ENCODE measurements around the gene MEIOB. TPM values are rescaled to one million over a fixed set of nuclear protein-coding genes. Genes with fewer than 3 reads are reported as not detected.
"Not testable (repeated sequence)": the region's sequence is repeated elsewhere in the genome, so short reads cannot be mapped to it uniquely, and the experiment has no call there.

The MEIOB gene
- total RNA-seq, 6 experiments from 2014 or later: not detected

DNA sequence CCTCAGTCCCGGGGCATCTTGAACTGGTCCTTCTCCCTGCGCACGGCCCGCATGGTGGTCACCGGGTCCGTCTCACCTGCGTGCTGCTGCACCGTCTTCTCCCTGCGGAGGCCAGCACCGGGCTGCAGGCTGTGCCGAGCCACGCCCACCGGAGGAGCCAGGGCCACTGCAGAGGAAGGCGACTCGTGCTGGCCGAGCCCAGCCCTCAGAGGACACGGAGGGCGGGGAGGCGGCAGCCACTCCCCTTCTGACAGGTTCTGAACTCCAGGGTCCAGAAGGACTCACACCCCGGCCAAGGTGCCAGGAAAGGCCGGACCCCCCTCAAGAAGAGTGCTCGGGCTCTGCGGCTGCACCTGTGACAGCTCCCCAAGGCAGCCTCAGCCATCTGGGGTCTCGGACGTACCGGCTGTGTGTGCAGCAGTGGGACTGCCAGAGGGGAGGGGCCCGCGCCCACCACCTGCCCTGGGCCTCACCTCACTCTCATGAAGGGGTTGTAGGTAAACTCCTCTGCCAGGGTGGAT is 62.6 kb downstream of the MEIOB start:
- peaks cover 5% of the 10 kb centered on the region; the same call in 1 of the 2 replicates for H3K4me1 Mint-ChIP-seq (ENCODE audit: low read depth)
- no peak for DNase-seq
- peaks cover 13% of the 10 kb centered on the region; the same call in 1 of the 2 replicates for H3K36me3 Mint-ChIP-seq (ENCODE audit: low read depth)
- H3K9me3 Mint-ChIP-seq: no peaks in the 10 kb centered on the region
- no peak overlapping the region for H3K27ac Mint-ChIP-seq
- H3K27me3 Mint-ChIP-seq (ENCODE audit: insufficient read depth): no peaks in the 10 kb centered on the region
- no peak overlapping the region for H3K4me3 Mint-ChIP-seq
- TF ChIP-seq, protein P1, sequence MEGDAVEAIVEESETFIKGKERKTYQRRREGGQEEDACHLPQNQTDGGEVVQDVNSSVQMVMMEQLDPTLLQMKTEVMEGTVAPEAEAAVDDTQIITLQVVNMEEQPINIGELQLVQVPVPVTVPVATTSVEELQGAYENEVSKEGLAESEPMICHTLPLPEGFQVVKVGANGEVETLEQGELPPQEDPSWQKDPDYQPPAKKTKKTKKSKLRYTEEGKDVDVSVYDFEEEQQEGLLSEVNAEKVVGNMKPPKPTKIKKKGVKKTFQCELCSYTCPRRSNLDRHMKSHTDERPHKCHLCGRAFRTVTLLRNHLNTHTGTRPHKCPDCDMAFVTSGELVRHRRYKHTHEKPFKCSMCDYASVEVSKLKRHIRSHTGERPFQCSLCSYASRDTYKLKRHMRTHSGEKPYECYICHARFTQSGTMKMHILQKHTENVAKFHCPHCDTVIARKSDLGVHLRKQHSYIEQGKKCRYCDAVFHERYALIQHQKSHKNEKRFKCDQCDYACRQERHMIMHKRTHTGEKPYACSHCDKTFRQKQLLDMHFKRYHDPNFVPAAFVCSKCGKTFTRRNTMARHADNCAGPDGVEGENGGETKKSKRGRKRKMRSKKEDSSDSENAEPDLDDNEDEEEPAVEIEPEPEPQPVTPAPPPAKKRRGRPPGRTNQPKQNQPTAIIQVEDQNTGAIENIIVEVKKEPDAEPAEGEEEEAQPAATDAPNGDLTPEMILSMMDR (IDR thresholded peaks at IDR 0.05): no peak

DNA sequence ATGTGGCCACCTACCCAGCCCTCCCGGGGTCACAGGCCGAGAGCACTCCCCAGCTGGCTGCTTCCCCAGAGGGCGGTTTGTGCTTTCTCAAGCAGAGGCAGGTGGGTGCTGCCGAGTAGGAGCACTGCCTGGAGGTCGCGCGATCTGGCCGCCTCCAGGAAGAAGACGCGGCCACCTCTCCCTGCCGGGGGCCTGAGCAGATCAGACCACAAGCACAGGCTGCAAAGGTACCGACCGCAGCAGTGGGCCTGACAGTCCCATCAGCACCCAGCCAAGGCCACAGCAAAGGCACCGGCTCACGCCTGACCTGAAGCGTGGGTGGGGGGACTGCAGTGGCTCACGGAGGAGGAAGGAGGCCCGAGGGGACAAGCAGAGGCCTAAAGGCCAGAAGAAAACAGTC is 63.3 kb downstream of the MEIOB start:
- Mint-ChIP-seq H3K27ac (no peak overlapping the region), H3K36me3 (ENCODE audit: low read depth) (peaks cover 10% of the 10 kb centered on the region; the same call in 1 of the 2 replicates), H3K4me3 (no peak overlapping the region), H3K9me3 (no peaks in the 10 kb centered on the region), H3K27me3 (ENCODE audit: insufficient read depth) (no peaks in the 10 kb centered on the region), H3K4me1 (ENCODE audit: low read depth) (peaks cover 5% of the 10 kb centered on the region; the same call in 1 of the 2 replicates)
- DNase-seq: no peak
- TF ChIP-seq, protein P1 (IDR thresholded peaks at IDR 0.05): no peak

DNA sequence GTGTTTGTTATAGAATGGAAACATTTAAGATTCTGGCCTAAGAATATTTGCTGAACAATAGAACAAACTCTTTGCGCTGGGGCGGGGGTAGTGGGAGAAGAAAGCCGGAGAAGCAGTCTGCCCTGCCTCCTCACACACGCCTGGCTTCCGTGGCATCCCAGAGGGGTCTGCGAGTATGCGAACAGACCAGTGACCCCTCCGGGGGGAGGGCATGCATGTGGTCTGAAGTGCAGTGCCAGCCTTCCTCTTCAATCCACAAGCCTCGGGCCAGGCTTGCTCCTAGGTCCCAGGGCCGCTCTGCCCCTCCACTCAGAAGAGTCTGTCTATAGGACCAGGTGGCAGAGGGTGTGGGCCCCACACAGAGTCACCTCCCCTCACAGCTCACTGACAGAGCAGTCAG is 64.3 kb downstream of the MEIOB start:
- DNase-seq: no peak
- no peak overlapping the region for H3K27ac Mint-ChIP-seq
- TF ChIP-seq, protein P1 (IDR thresholded peaks at IDR 0.05): no peak
- no peaks in the 10 kb centered on the region for H3K27me3 Mint-ChIP-seq (ENCODE audit: insufficient read depth)
- no peak overlapping the region for H3K4me3 Mint-ChIP-seq
- no peaks in the 10 kb centered on the region for H3K9me3 Mint-ChIP-seq
- H3K4me1 Mint-ChIP-seq (ENCODE audit: low read depth): no peaks in the 10 kb centered on the region
- H3K36me3 Mint-ChIP-seq (ENCODE audit: low read depth): 0 out of 2 replicates have a peak, but pooled peaks cover 5% of the 10 kb centered on the region

DNA sequence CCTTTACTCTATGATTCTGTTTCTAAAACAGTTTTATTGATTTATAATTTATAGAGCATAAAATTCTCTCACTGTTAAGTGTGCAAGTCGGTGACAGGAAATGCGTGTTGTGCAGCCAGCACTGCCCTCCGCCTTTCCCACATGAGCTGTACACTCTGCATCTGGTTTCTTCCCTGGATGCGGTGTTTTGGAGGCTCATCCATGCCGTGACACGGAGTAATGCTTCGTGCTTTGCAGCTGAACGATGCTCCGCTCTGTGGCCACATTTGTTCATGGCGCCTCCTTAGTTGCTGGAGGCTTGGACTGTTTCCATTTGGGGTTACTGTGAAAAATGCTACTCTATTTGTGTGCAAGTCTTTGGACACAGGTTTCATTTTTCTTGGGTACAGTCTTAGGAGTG is 71.3 kb downstream of the MEIOB start:
- Mint-ChIP-seq H3K4me1 (ENCODE audit: low read depth) (no peaks in the 10 kb centered on the region), H3K27ac (no peak overlapping the region), H3K36me3 (ENCODE audit: low read depth) (peaks cover 28% of the 10 kb centered on the region), H3K4me3 (no peak overlapping the region), H3K27me3 (ENCODE audit: insufficient read depth) (peaks cover 1% of the 10 kb centered on the region; the same call in 1 of the 2 replicates), H3K9me3 (peaks cover 39% of the 10 kb centered on the region)
- no peak for DNase-seq
- TF ChIP-seq, protein P1 (IDR thresholded peaks at IDR 0.05): no peak

DNA sequence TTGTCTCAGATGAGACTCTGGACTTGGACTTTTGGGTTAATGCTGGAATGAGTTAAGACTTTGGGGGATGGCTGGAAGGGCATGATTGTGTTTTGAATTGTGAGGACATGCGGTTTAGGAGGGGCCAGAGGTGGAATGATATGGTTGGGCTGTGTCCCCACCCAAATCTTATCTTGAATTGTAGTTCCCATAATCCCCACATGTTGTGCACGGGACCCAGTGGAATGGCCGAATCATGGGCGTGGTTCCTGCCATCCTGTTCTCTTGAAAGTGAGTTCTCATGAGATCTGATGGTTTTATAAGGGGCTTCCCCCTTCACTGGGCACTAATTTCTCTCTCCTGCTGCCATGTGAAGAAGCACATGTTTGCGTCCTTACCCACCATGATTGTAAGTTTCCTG is 72.7 kb downstream of the MEIOB start:
- not testable (repeated sequence) for H3K27ac Mint-ChIP-seq; H3K4me1 Mint-ChIP-seq (ENCODE audit: low read depth); H3K27me3 Mint-ChIP-seq (ENCODE audit: insufficient read depth); DNase-seq; H3K4me3 Mint-ChIP-seq
- peaks cover 39% of the 10 kb centered on the region for H3K9me3 Mint-ChIP-seq
- H3K36me3 Mint-ChIP-seq (ENCODE audit: low read depth): peaks cover 28% of the 10 kb centered on the region

DNA sequence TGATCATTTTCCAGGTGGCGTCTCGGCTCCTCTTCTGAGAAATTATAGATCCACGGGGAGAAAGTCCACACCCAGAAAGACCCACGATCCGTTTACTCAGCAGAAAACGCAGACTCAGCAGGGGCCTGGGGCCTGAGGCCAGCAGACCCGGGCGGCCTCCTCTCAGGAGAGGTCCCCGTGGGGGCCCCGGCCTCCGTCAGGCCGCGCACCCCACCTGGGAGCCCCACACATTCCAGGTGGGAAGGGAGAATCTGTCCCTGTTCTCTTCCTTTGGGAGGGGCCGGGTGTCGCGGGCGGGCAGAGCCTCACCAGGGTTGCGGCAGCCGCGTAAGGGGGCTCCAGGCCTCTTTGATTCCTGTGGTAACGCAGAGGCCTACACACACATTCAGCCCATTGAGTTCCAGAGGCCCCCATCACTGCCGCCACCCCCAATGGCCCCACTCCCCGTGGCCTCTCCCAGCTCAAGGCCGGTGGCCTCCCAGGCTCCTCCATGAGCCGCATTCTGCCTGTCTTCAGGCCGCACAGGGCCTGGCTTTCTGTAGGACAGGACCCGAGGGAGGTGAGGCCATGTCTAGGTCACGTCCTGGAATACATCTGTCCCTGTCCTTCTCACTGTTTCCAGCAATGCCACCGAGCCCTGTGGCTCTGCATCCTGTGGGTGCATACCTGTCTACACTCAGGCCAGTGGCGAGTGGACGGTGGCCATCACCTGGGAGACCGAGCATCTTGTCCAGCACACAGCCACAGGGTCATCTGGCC is 76.9 kb downstream of the MEIOB start:
- peaks cover 31% of the 10 kb centered on the region for H3K9me3 Mint-ChIP-seq
- H3K4me1 Mint-ChIP-seq (ENCODE audit: low read depth): no peaks in the 10 kb centered on the region
- no peaks in the 10 kb centered on the region for H3K27me3 Mint-ChIP-seq (ENCODE audit: insufficient read depth)
- no peak for DNase-seq
- peaks cover 22% of the 10 kb centered on the region for H3K36me3 Mint-ChIP-seq (ENCODE audit: low read depth)
- TF ChIP-seq, protein P1 (IDR thresholded peaks at IDR 0.05): no peak
- no peak overlapping the region for H3K27ac Mint-ChIP-seq
- no peak overlapping the region for H3K4me3 Mint-ChIP-seq
